MM.1S (cell line): ENCODE results near the gene DHX9.

Experiments
- DNase-seq: peaks from one replicate; pipeline ENCODE4 v3.0.0-alpha.2; 2015
- H2AFZ ChIP-seq: fragments of 300-600 bp; sonication (generic); 2 replicates; pipeline ENCODE4 v1.6.0; 2016; ENCODE audit warnings: antibody characterized with exemption, low read length
- H3F3A ChIP-seq: fragments of 300-600 bp; sonication (generic); 2 replicates; pipeline ENCODE4 v1.6.1; 2016; ENCODE audit warnings: mild to moderate bottlenecking, antibody characterized with exemption, low read length, moderate library complexity, mixed read lengths; ENCODE audit not compliant: insufficient read depth
- H3K27ac ChIP-seq: fragments of 300-600 bp; sonication (generic); 2 replicates; pipeline ENCODE4 v1.5.1; 2016; ENCODE audit warnings: mild to moderate bottlenecking, low read length
- H3K27me3 ChIP-seq: fragments of 300-600 bp; sonication (generic); replicated peaks from 2 replicates; pipeline ENCODE4 v1.6.0; 2016; ENCODE audit warnings: low read length; ENCODE audit not compliant: insufficient read depth
- H3K36me3 ChIP-seq: fragments of 300-600 bp; sonication (generic); replicated peaks from 2 replicates; pipeline ENCODE4 v1.6.1; 2016; ENCODE audit warnings: mild to moderate bottlenecking, low read length, mixed read lengths; ENCODE audit not compliant: insufficient read depth
- H3K4me1 ChIP-seq: fragments of 300-600 bp; sonication (generic); 2 replicates; pipeline ENCODE4 v1.6.1; 2016; ENCODE audit warnings: low read length, mixed read lengths
- H3K4me2 ChIP-seq: fragments of 300-600 bp; sonication (generic); 2 replicates; pipeline ENCODE4 v1.6.0; 2016; ENCODE audit warnings: low read depth, low read length
- H3K4me3 ChIP-seq: fragments of 300-600 bp; sonication (generic); 2 replicates; pipeline ENCODE4 v1.5.1; 2016; ENCODE audit warnings: low read length, mixed read lengths
- H3K79me2 ChIP-seq: fragments of 300-600 bp; sonication (generic); 2 replicates; pipeline ENCODE4 v1.6.1; 2016; ENCODE audit warnings: mixed run types, low read length, mixed read lengths
- H3K9ac ChIP-seq: fragments of 300-600 bp; sonication (generic); 2 replicates; pipeline ENCODE4 v1.6.1; 2016; ENCODE audit warnings: low read length, mixed read lengths
- H3K9me2 ChIP-seq: fragments of 300-600 bp; sonication (generic); replicated peaks from 2 replicates; pipeline ENCODE4 v1.6.1; 2016; ENCODE audit warnings: mild to moderate bottlenecking, low read length, mixed read lengths; ENCODE audit not compliant: insufficient read depth
- H3K9me3 ChIP-seq: fragments of 300-600 bp; sonication (generic); replicated peaks from 2 replicates; pipeline ENCODE4 v1.6.1; 2016; ENCODE audit warnings: mild to moderate bottlenecking, low read length, mixed read lengths; ENCODE audit not compliant: insufficient read depth
- H4K20me1 ChIP-seq: fragments of 300-600 bp; sonication (generic); 2 replicates; pipeline ENCODE4 v1.6.1; 2016; ENCODE audit warnings: mild to moderate bottlenecking, low read length, moderate library complexity, mixed read lengths; ENCODE audit not compliant: insufficient read depth
- EZH2 ChIP-seq: fragments of 300-600 bp; sonication (generic); optimal IDR thresholded peaks from 2 replicates; pipeline ENCODE3; 2017; ENCODE audit warnings: low read depth, mild to moderate bottlenecking, antibody characterized with exemption, low read length, mixed read lengths
- EZH2phosphoT487 ChIP-seq: fragments of 300-600 bp; sonication (generic); IDR thresholded peaks from 2 replicates; pipeline ENCODE4 v1.6.1; 2018; ENCODE audit warnings: antibody characterized with exemption, low read length
- TF ChIP-seq, protein P1 (sequence below): fragments of 300-600 bp; sonication (generic); IDR thresholded peaks from 2 replicates; pipeline ENCODE4 v1.5.1; 2016; ENCODE audit warnings: antibody characterized with exemption, low read length, mixed read lengths

Gene DHX9

DNA sequence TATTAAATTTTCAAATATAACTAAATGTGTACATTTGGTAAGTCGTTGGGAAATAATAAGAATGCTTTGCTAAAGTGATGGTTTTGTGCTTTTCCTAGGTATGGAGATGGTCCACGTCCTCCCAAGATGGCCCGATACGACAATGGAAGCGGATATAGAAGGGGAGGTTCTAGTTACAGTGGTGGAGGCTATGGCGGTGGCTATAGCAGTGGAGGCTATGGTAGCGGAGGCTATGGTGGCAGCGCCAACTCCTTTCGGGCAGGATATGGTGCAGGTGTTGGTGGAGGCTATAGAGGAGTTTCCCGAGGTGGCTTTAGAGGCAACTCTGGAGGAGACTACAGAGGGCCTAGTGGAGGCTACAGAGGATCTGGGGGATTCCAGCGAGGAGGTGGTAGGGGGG is 47.8 kb downstream of the DHX9 start:
- Histone ChIP-seq H3K27ac (no peak overlapping the region), H2AFZ (no peak overlapping the region), H3K79me2 (no peaks in the 10 kb centered on the region), H3F3A (peaks cover 5% of the 10 kb centered on the region; the same call in 1 of the 2 replicates), H3K36me3 (peaks cover 50% of the 10 kb centered on the region), H3K9me2 (no peaks in the 10 kb centered on the region), H3K4me2 (no peak overlapping the region), H3K27me3 (no peaks in the 10 kb centered on the region), H3K4me3 (no peak overlapping the region), H3K9me3 (no peaks in the 10 kb centered on the region), H3K9ac (no peak overlapping the region), H4K20me1 (no peaks in the 10 kb centered on the region), H3K4me1 (no peaks in the 10 kb centered on the region)
- no peak for DNase-seq
- TF ChIP-seq EZH2phosphoT487 (no peak), EZH2 (no peak)
- TF ChIP-seq, protein P1, sequence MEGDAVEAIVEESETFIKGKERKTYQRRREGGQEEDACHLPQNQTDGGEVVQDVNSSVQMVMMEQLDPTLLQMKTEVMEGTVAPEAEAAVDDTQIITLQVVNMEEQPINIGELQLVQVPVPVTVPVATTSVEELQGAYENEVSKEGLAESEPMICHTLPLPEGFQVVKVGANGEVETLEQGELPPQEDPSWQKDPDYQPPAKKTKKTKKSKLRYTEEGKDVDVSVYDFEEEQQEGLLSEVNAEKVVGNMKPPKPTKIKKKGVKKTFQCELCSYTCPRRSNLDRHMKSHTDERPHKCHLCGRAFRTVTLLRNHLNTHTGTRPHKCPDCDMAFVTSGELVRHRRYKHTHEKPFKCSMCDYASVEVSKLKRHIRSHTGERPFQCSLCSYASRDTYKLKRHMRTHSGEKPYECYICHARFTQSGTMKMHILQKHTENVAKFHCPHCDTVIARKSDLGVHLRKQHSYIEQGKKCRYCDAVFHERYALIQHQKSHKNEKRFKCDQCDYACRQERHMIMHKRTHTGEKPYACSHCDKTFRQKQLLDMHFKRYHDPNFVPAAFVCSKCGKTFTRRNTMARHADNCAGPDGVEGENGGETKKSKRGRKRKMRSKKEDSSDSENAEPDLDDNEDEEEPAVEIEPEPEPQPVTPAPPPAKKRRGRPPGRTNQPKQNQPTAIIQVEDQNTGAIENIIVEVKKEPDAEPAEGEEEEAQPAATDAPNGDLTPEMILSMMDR: no peak

DNA sequence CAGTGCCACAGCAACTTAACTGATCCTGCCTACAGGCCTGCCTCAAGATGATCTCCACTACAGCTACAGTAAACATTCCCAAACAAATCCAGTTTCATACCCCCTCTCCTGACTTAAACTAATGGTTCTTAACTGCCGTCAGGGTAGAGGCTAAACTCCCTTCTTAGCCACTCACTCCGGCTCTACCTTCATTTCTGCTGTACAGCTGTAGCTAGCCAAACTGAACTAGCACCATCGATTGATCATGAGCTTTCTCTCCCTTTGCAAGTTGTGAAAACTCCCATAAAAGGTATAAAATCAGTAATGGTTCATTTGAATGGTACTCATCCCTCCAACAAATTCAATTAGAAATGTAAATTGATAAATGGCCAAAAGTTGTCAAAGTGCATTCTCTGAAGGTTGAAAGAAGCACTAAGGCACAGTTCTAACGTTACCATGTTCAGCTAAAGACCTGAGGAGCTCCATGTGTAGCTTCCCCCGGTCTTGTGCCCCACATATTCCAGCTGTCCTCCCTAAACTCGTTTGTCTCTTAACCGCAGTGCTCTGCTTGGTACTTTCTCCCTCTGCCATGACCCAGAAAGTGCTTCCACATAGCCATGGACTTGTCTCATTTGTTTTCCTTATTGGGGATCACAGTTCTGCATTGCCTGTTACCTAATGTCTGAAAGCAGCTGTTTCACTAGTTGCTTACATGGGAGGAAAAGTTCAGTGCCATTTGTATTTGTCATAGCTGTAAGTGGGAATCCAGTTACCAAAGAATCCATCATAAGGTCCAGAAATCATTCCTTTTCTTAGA is 49.8 kb downstream of the DHX9 start:
- H3F3A ChIP-seq: peaks cover 5% of the 10 kb centered on the region; the same call in 1 of the 2 replicates
- no peak for TF ChIP-seq EZH2
- TF ChIP-seq, protein P1: no peak
- no peak for TF ChIP-seq EZH2phosphoT487
- no peaks in the 10 kb centered on the region for H3K4me1 ChIP-seq
- peaks cover 40% of the 10 kb centered on the region for H3K36me3 ChIP-seq
- H4K20me1 ChIP-seq: no peaks in the 10 kb centered on the region
- no peak overlapping the region for H3K27ac ChIP-seq
- no peaks in the 10 kb centered on the region for H3K9me3 ChIP-seq
- H3K9ac ChIP-seq: no peak overlapping the region
- H2AFZ ChIP-seq: no peak overlapping the region
- H3K79me2 ChIP-seq: no peaks in the 10 kb centered on the region
- no peak overlapping the region for H3K4me2 ChIP-seq
- H3K4me3 ChIP-seq: no peak overlapping the region
- H3K27me3 ChIP-seq: no peaks in the 10 kb centered on the region
- no peak for DNase-seq
- H3K9me2 ChIP-seq: no peaks in the 10 kb centered on the region

DNA sequence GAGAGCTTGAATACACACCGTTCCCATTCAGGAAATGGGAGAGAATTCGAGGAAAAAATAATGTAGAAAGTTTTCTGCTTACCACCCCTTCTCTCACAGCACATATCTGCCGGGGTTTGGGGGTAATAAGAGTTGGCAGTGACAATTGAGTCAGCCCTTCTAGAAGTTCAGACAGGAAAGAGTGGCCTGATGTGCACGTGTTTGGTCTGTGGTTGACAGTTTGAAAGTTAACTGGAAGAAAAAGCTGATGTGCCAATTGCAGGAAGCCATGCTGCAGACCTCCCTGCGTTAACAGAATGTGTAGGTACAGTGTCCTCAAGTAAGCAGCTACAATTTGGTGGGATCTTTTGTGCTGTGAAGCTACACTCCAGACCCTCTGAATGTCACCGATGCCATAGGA is 50.9 kb downstream of the DHX9 start:
- no peak overlapping the region for H3K4me3 ChIP-seq
- no peaks in the 10 kb centered on the region for H3K4me1 ChIP-seq
- DNase-seq: peak; percentile 31
- H3K9me3 ChIP-seq: no peaks in the 10 kb centered on the region
- H2AFZ ChIP-seq: no peak overlapping the region
- peaks cover 5% of the 10 kb centered on the region; the same call in 1 of the 2 replicates for H3F3A ChIP-seq
- H3K79me2 ChIP-seq: no peaks in the 10 kb centered on the region
- no peaks in the 10 kb centered on the region for H3K9me2 ChIP-seq
- H4K20me1 ChIP-seq: no peaks in the 10 kb centered on the region
- TF ChIP-seq EZH2 (no peak), EZH2phosphoT487 (no peak)
- TF ChIP-seq, protein P1: no peak
- H3K4me2 ChIP-seq: no peak overlapping the region
- peaks cover 32% of the 10 kb centered on the region for H3K36me3 ChIP-seq
- H3K27ac ChIP-seq: no peak overlapping the region
- no peaks in the 10 kb centered on the region for H3K27me3 ChIP-seq
- H3K9ac ChIP-seq: no peak overlapping the region
